ENCODE data around the gene LLGL1. TPM values are rescaled to one million over a fixed set of nuclear protein-coding genes. Genes with fewer than 3 reads are reported as not detected.
A peak's percentile ranks its signal among the peaks of the same experiment; 100 is the strongest.

LLGL1 gene
- total RNA-seq, 1 donor from 2014 or later, result 70.5 TPM

- Histone ChIP-seq H3F3A (ENCODE audit: low read depth) (peaks cover 36% of the 10 kb centered on the region), H4K20me1 (ENCODE audit: low read depth) (peaks cover 48% of the 10 kb centered on the region), H3K36me3 (no peaks in the 10 kb centered on the region), H3K79me2 (ENCODE audit: low read depth) (peaks cover 35% of the 10 kb centered on the region), H3K9me3 (ENCODE audit: low read depth) (no peaks in the 10 kb centered on the region), H3K27me3 (no peaks in the 10 kb centered on the region), H3K4me3 (peak overlapping the region; percentile 61), H2AFZ (replicated peaks) (no peak overlapping the region), H3K9ac (peak overlapping the region; percentile 7), H3K4me2 (peak overlapping the region; percentile 95), H3K27ac (no peak overlapping the region), H3K4me1 (peaks cover 19% of the 10 kb centered on the region)
- Mint-ChIP-seq H3K4me1 (peaks cover 25% of the 10 kb centered on the region), H3K4me3 (peak overlapping the region; percentile 96), H3K9me3 (no peaks in the 10 kb centered on the region), H3K27ac (no peak overlapping the region), H3K27me3 (ENCODE audit: insufficient read depth, low read depth) (peaks cover 5% of the 10 kb centered on the region), H3K36me3 (peaks cover 3% of the 10 kb centered on the region)
- TF ChIP-seq CTCF (IDR thresholded peaks at IDR 0.05), result no peak
- no peak for TF ChIP-seq EZH2phosphoT487 (IDR thresholded peaks at IDR 0.05)
- TF ChIP-seq EZH2 (IDR thresholded peaks at IDR 0.05), result no peak
- peak; percentile 83 for DNase-seq (ENCODE audit: low spot score)
Observed at GRCh38 chr17:18257982-18258355, 32.5 kb downstream of the LLGL1 start.

- H3K36me3 Mint-ChIP-seq, result peaks cover 6% of the 10 kb centered on the region
- Histone ChIP-seq H3K36me3 (no peaks in the 10 kb centered on the region), H4K20me1 (ENCODE audit: low read depth) (peaks cover 48% of the 10 kb centered on the region), H3K9me3 (ENCODE audit: low read depth) (no peaks in the 10 kb centered on the region), H3K4me1 (peaks cover 19% of the 10 kb centered on the region), H3K79me2 (ENCODE audit: low read depth) (peaks cover 35% of the 10 kb centered on the region), H3K27me3 (no peaks in the 10 kb centered on the region), H3F3A (ENCODE audit: low read depth) (peaks cover 36% of the 10 kb centered on the region), H3K9ac (peak within 1 kb of the TSS; percentile 7), H3K27ac (no peak within 1 kb of the TSS), H3K4me3 (peak within 1 kb of the TSS; percentile 61), H3K4me2 (peak within 1 kb of the TSS; percentile 95), H2AFZ (replicated peaks) (peak within 1 kb of the TSS; percentile 83)
- H3K27me3 Mint-ChIP-seq (ENCODE audit: insufficient read depth, low read depth), result peaks cover 5% of the 10 kb centered on the region
- H3K27ac Mint-ChIP-seq, result no peak within 1 kb of the TSS
- DNase-seq (ENCODE audit: low spot score), result peak; percentile 72
- H3K9me3 Mint-ChIP-seq, result no peaks in the 10 kb centered on the region
- TF ChIP-seq EZH2 (IDR thresholded peaks at IDR 0.05), result no peak
- no peak for TF ChIP-seq EZH2phosphoT487 (IDR thresholded peaks at IDR 0.05)
- TF ChIP-seq CTCF (IDR thresholded peaks at IDR 0.05), result no peak
- peak within 1 kb of the TSS; percentile 96 for H3K4me3 Mint-ChIP-seq
- H3K4me1 Mint-ChIP-seq, result peaks cover 25% of the 10 kb centered on the region
Observed at GRCh38 chr17:18258356-18259038, 33.1 kb downstream of the LLGL1 start, which contains the start of gene FLII. Gene FLII (minus strand): TSS chr17:18258738. CDS start chr17:18258690, 48 bp downstream.

- no peak overlapping the region for H3K27ac ChIP-seq
- H3K27me3 ChIP-seq, result no peaks in the 10 kb centered on the region
- H4K20me1 ChIP-seq (ENCODE audit: low read depth), result peaks cover 47% of the 10 kb centered on the region
Observed at GRCh38 chr17:18259621-18260331, 34.3 kb downstream of the LLGL1 start.

More at GRCh38 chr17:18259621-18260331, 34.3 kb downstream of the LLGL1 start:
- Histone ChIP-seq H3K4me2 (peak overlapping the region; percentile 83), H3K79me2 (ENCODE audit: low read depth) (peaks cover 35% of the 10 kb centered on the region), H2AFZ (replicated peaks) (peak overlapping the region; percentile 71), H3K4me3 (peak overlapping the region; percentile 69), H3F3A (ENCODE audit: low read depth) (peaks cover 36% of the 10 kb centered on the region), H3K36me3 (no peaks in the 10 kb centered on the region), H3K9me3 (ENCODE audit: low read depth) (no peaks in the 10 kb centered on the region), H3K9ac (no peak overlapping the region), H3K4me1 (peaks cover 19% of the 10 kb centered on the region)
- Mint-ChIP-seq H3K9me3 (no peaks in the 10 kb centered on the region), H3K4me3 (peak overlapping the region; percentile 87), H3K27ac (no peak overlapping the region), H3K27me3 (ENCODE audit: insufficient read depth, low read depth) (peaks cover 5% of the 10 kb centered on the region), H3K4me1 (peaks cover 25% of the 10 kb centered on the region), H3K36me3 (peaks cover 6% of the 10 kb centered on the region)
- TF ChIP-seq EZH2 (IDR thresholded peaks at IDR 0.05) (no peak), CTCF (IDR thresholded peaks at IDR 0.05) (no peak), EZH2phosphoT487 (IDR thresholded peaks at IDR 0.05) (no peak)
- peak; percentile 10 for DNase-seq (ENCODE audit: low spot score)
